Right cardiac atrium (tissue), 5 donors: Measurements from ENCODE around the gene POLR3C. TPM values are rescaled to one million over a fixed set of nuclear protein-coding genes. Genes with fewer than 3 reads are reported as not detected.
"Not testable (repeated sequence)": the region's sequence is repeated elsewhere in the genome, so short reads cannot be mapped to it uniquely, and the experiment has no call there.

ENCODE experiments used
- ATAC-seq, 2 donors: fragments of 200-7000 bp; cut with Tn5 transposase; one replicate each; pipeline versions ENCODE4 v1.8.0 to v1.9.1; 2020; ENCODE audit warnings: moderate library complexity in 2 of 2, mild to moderate bottlenecking in 1 of 2
- DNase-seq, 3 donors: peaks; one replicate each; pipeline ENCODE4 v3.0.0-alpha.2; 2020
- H3K27ac ChIP-seq: one replicate; pipeline ENCODE4 v1.5.1; 2013; ENCODE audit warnings: mild to moderate bottlenecking, low read length, control low read depth, moderate library complexity
- H3K27me3 ChIP-seq: one replicate; pipeline ENCODE4 v1.6.1; 2013; ENCODE audit not compliant: control insufficient read depth, insufficient read depth
- H3K4me1 ChIP-seq: one replicate; pipeline ENCODE4 v1.6.1; 2013; ENCODE audit warnings: low read length; ENCODE audit not compliant: control insufficient read depth, insufficient read depth
- H3K4me3 ChIP-seq: one replicate; pipeline ENCODE4 v1.5.1; 2013; ENCODE audit warnings: low read length, control low read depth
- H3K9me3 ChIP-seq: one replicate; pipeline ENCODE4 v1.6.1; 2013; ENCODE audit warnings: low read length; ENCODE audit not compliant: control insufficient read depth
- WGBS: extraction: QIAGEN DNeasy Blood & Tissue Kit; methylation state at CpG from one replicate; pipeline ENCODE4 v1.1.7; 2013; 5-methylcytosine and 5-hydroxymethylcytosine counted together
- intact Hi-C, 4 donors: fragments of 100-400 bp; cut with DNase I; formaldehyde crosslinking; loops; one replicate each; pipeline versions ENCODE4 v1.11.0 to v1.14.0; 2022 to 2023
- long read RNA-seq, 4 donors: library from polyadenylated mRNA; unstranded; transcript quantifications; one replicate each; pipeline ENCODE4 v2.0.0, GENCODE V29; 2020 to 2021
- polyA plus RNA-seq: library from polyadenylated mRNA; stranded (reverse); fragments of 200-250 nt; gene quantifications from one replicate; pipeline ENCODE4 v1.2.3, GENCODE V29; 2013
- total RNA-seq, 4 donors: library from RNA; stranded (reverse); fragmentation: NEBNext Ultra II Directional; extraction: Animal tissue kit (Norgen Biotek cat#: 25700); gene quantifications; one replicate each; pipeline ENCODE4 v1.2.1, GENCODE V29; 2021
- donor health status: healthy with polysubstance abuse.
- donor health status: DM: no; HTN: yes; CAD: no.
- donor health status: DM: no; HTN: no; CAD: no.
- donor health status: DM: no; HTN: yes; CAD: no; lungs with severe emphysema.
- donor health status: DM: yes; HTN: yes; CAD: no.

Gene POLR3C, protein sequence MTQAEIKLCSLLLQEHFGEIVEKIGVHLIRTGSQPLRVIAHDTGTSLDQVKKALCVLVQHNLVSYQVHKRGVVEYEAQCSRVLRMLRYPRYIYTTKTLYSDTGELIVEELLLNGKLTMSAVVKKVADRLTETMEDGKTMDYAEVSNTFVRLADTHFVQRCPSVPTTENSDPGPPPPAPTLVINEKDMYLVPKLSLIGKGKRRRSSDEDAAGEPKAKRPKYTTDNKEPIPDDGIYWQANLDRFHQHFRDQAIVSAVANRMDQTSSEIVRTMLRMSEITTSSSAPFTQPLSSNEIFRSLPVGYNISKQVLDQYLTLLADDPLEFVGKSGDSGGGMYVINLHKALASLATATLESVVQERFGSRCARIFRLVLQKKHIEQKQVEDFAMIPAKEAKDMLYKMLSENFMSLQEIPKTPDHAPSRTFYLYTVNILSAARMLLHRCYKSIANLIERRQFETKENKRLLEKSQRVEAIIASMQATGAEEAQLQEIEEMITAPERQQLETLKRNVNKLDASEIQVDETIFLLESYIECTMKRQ
- 10 to 100 TPM; 14.7 to 15.9 (median 14.8) TPM for total RNA-seq
- polyA plus RNA-seq, result 8.7 TPM
- long read RNA-seq, donor 1, transcript POLR3C-201 (15 exons, 1,851 nt), result major isoform, 20 of 30 reads
- long read RNA-seq, donor 1, partial matches to known transcripts, result 2 of 30 reads
- long read RNA-seq, donor 1, other reads (novel, unspliced or antisense), result 7 of 30 reads
- long read RNA-seq, donor 2, transcript POLR3C-201 (15 exons, 1,851 nt), result major isoform, 7 of 9 reads
- long read RNA-seq, donor 2, partial matches to known transcripts, result 0 of 9 reads
- long read RNA-seq, donor 2, other reads (novel, unspliced or antisense), result 2 of 9 reads
- long read RNA-seq, donor 3, transcript POLR3C-201 (15 exons, 1,851 nt), result major isoform, 70 of 109 reads
- long read RNA-seq, donor 3, partial matches to known transcripts, result 12 of 109 reads
- long read RNA-seq, donor 3, other reads (novel, unspliced or antisense), result 26 of 109 reads
- long read RNA-seq, donor 4, transcript POLR3C-201 (15 exons, 1,851 nt), result major isoform, 10 of 20 reads
- long read RNA-seq, donor 4, partial matches to known transcripts, result 1 of 20 reads
- long read RNA-seq, donor 4, other reads (novel, unspliced or antisense), result 9 of 20 reads

DNA sequence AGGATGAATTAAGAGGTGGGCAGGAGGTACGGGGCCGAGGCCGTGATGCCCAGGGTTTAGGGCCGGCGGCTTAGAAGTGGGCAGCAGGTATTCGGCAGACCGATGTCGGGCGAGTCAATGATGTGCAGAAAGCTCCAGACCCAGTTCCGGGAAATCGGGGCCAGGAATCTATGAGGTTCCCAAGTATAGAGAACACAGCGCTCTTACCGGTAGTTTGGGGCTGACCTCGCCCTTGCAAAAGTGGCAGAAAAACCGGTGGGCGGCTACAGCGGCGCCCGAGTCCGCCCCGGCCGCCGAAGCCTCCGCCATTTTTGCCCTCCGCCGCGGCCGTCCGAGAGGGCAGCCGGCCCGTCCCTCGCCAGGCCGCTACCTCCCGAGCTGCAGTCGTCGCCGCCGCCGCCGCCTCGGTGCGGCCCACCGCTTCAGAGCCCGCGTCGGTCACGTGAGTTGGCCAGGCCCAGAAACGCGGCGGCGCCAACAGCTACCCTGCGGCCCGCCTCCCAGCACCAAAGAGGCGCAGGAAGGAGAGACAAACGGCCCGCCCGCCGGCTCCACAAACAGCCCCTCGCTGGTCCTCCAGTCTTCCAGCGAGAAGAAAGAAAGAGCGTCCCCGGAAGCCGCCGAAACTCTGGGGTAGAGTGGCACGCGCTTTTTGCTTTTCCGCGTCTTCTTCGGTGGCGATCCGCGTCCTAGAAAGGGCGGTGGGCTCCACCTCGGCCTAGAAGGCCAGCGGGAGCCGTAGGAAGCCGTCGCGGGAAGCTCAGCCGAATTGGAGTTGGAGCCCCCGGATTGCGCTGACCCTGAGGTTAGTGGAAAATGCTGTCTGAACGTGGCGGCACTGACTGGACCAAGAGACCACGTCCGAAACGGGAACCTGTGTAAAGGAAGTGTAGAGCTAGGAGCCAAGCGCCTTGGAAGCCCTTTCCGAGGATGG, at the start of gene POLR3C, which contains the start of gene RNF115:
TSS of gene POLR3C (plus strand) at position 636 of the 934 bp plus-strand sequence. CDS start 1,577 bp downstream, outside the sequence.
TSS of gene RNF115 (minus strand) at position 531 of the 934 bp plus-strand sequence. CDS start at position 309, 222 bp downstream.
- DNase-seq (peak; percentile 94 to 97 (median 97)), ATAC-seq (peak; percentile 96 to 98)
- Histone ChIP-seq H3K27me3 (no peaks in the 10 kb centered on the region), H3K27ac (peak within 1 kb of the TSS; percentile 59), H3K9me3 (no peaks in the 10 kb centered on the region), H3K4me3 (peak within 1 kb of the TSS; percentile 76), H3K4me1 (peaks cover 3% of the 10 kb centered on the region)
- under 1% methylated on average over 89 of the region's 89 CpGs for WGBS
- intact Hi-C loops, result no loop called here

DNA sequence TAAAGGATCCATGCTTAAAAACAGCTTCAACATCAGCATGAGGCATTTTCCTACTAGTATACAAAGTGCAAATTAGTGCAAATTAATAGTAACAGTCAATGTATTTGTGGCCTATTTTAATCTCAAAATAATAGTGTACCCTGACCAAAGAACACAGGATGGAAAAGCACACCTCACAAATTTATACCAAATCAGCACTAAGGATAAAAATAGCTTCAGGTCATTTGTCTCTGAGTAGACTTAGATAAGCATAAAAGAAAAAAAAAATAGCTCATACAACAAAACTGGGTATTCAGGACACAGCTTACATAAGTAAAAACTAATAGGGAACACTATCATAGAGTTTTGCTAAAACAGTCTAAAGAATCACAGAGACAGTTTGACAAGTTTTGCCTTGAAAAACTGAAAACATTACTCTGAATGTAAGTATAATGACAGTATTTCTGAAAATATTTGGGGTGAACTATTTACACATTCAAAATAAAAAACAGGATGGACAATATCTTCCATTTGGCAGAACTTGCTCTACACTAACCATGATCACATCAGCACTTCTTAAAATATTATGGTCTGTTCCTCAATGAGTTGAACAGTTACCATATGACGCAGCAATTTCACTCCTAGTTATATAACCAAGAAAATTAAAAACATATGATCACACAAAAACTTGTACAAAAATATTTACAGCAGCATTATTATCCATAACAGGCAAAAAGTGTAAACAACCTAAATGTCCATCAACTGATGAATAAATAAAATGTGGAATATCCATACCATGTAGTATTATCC, 46.4 kb upstream of the POLR3C start:
- Histone ChIP-seq H3K4me3 (no peak overlapping the region), H3K4me1 (peaks cover 3% of the 10 kb centered on the region), H3K27ac (no peak overlapping the region), H3K27me3 (no peaks in the 10 kb centered on the region), H3K9me3 (no peaks in the 10 kb centered on the region)
- WGBS, result 53% methylated on average over 1 of the region's 1 CpG
- ATAC-seq, result peak in 1 of 2 donors; percentile 50
- intact Hi-C loops, result no loop called here
- DNase-seq, result no peak

DNA sequence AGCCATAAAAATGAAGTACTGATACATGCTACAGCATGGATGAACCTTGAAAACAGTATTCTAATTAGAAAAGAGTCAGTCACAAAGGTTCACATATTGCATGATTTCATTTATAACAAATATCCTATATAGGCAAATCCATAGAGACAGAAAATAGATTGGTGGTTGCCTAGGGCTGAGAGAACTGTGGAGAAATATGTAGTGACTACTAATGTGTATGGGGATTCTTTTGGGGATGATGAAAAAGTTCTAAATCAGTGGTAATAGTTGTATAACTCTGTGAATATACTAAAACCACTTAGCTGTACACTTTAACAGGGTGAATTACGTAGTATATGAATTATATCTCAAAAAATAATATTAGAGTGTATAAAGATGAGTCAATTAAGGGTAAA, 45.9 kb upstream of the POLR3C start:
- WGBS, result 97% methylated on average over 1 of the region's 1 CpG
- Histone ChIP-seq H3K27me3 (no peaks in the 10 kb centered on the region), H3K4me3 (no peak overlapping the region), H3K27ac (no peak overlapping the region), H3K4me1 (peaks cover 3% of the 10 kb centered on the region), H3K9me3 (no peaks in the 10 kb centered on the region)
- intact Hi-C loops, result no loop called here
- DNase-seq, result no peak
- no peak for ATAC-seq

DNA sequence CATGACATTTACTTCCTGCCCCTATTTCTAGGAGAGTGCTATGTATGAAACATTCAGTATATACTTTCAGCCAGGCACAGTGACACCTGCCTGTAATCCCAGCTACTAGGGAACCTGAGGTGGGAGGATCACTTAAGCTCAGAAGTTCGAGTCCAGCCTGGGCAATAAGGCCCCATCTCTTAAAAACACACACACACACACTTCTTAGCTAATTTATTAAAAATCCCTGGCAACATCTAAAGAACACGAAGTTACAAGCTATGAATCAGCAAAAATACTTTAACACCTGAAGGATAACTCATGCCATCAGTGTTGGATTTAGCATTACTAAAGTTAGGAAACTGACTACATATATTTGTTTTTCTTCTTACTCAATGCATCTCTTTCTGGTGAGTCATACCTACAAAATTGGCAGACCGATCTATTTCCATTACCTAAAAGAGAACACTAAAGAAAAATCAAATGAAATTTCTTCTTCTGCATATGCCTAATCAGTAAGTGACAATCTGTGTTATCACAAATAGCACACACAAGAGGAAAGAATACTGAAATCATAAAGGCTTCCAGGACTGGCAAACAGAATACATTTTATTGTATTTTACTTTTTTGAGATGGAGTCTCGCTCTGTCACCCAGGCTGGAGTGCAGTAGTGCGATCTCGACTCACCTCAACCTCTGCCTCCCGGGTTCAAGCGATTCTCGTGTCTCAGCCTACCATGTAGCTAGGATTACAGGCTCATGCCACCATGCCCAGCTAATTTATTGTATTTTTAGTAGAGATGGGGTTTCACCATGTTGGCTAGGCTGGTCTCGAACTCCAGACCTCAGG, 41.5 kb upstream of the POLR3C start:
- intact Hi-C loops, result no loop called here
- 65% methylated on average over 10 of the region's 10 CpGs for WGBS
- peak overlapping the region; percentile 68 for H3K27ac ChIP-seq
- ATAC-seq (peak; percentile 20 to 64), DNase-seq (no peak)
- no peaks in the 10 kb centered on the region for H3K27me3 ChIP-seq
- H3K4me1 ChIP-seq, result peaks cover 3% of the 10 kb centered on the region
- H3K9me3 ChIP-seq, result no peaks in the 10 kb centered on the region
- peak overlapping the region; percentile 62 for H3K4me3 ChIP-seq

DNA sequence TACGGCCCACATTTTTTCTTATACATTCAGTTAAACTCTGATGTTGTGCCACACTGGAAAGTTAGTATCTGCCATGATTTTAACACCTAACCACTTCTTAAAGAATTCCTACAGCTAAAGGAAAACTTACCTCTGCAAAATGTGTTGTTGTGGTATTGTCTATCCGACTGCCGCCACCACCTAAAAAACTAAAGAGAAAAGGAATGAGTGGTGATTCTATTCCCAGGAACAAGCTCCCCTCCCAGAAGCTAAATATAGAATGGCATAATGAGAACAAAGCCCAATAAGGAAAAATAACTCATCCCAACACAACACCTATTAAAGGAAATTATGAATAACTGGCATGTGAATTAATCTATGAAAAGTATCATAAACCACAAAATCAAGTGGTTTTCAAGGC, 39.6 kb upstream of the POLR3C start:
- H3K27ac ChIP-seq, result peak overlapping the region; percentile 52
- no peaks in the 10 kb centered on the region for H3K27me3 ChIP-seq
- H3K4me3 ChIP-seq, result peak overlapping the region; percentile 62
- no peaks in the 10 kb centered on the region for H3K9me3 ChIP-seq
- intact Hi-C loops, result no loop called here
- WGBS, result 59% methylated on average over 3 of the region's 3 CpGs
- H3K4me1 ChIP-seq, result peaks cover 3% of the 10 kb centered on the region
- ATAC-seq, result no peak
- no peak for DNase-seq

DNA sequence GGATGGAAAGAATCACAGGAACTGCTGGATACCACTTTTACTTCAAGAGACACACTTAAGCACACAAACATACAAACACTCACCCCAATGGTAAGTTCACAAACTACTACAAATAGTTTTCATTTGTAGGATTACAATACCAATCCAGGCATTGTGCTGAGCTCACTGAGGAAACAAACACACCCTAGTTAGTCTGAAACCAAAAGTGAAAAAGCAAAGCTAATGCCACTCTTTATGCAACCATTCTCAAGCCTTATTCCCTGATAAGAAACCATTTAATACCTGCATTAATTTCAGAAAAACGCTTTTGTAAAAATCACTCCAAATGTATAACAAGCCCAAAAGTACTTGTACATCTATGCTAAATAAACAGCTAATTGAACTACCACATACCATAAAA, 38.5 kb upstream of the POLR3C start:
- Histone ChIP-seq H3K4me3 (no peak overlapping the region), H3K27me3 (no peaks in the 10 kb centered on the region), H3K4me1 (peaks cover 3% of the 10 kb centered on the region), H3K27ac (no peak overlapping the region), H3K9me3 (no peaks in the 10 kb centered on the region)
- no peak for ATAC-seq
- no peak for DNase-seq
- 84% methylated on average over 1 of the region's 1 CpG for WGBS
- intact Hi-C loops, result no loop called here

DNA sequence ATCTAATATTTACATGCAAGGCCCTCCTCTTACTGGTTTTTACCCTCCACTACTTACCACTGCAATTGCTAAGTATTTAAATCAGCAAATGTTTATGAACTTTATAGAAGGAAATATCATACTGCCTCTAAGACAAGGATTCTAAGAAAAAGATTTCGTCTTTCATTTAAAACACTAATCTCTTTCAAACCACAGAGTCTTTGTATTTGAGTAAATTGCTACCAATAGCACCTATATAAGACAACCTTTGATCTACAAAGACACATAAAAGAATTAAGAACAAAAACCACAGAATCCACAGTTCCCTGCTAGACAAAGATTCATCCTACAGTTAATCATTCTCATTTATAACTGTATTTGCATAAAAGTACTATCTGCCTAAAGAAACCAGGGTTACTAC, 37.7 kb upstream of the POLR3C start:
- peaks cover 3% of the 10 kb centered on the region for H3K4me1 ChIP-seq
- WGBS, result 59% methylated on average over 1 of the region's 1 CpG
- no peaks in the 10 kb centered on the region for H3K9me3 ChIP-seq
- no peak for ATAC-seq
- H3K27ac ChIP-seq, result no peak overlapping the region
- no peak for DNase-seq
- H3K27me3 ChIP-seq, result no peaks in the 10 kb centered on the region
- intact Hi-C loops, result no loop called here
- H3K4me3 ChIP-seq, result no peak overlapping the region

DNA sequence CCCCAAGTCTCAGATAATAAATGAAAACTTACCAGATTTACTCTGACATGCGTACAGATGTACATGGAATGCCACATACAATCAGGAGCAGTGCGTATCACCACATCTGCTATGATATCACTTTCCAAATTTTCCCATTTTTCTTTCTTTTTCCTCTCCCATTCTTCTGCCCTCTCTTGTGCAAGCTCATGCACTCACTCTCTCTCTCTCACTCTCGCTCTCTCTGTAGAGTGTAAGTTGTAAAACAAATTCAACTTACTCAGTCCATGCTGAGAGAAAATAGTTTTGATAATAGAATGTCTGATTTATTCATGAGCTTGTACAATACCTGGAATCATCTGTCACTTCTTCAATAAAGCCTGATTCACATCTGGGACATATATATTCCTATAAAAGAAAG, 35.4 kb upstream of the POLR3C start:
- Histone ChIP-seq H3K27me3 (no peaks in the 10 kb centered on the region), H3K4me1 (no peaks in the 10 kb centered on the region), H3K9me3 (no peaks in the 10 kb centered on the region), H3K4me3 (no peak overlapping the region), H3K27ac (no peak overlapping the region)
- 99% methylated on average over 3 of the region's 3 CpGs for WGBS
- intact Hi-C loops, result no loop called here
- no peak for ATAC-seq
- no peak for DNase-seq

DNA sequence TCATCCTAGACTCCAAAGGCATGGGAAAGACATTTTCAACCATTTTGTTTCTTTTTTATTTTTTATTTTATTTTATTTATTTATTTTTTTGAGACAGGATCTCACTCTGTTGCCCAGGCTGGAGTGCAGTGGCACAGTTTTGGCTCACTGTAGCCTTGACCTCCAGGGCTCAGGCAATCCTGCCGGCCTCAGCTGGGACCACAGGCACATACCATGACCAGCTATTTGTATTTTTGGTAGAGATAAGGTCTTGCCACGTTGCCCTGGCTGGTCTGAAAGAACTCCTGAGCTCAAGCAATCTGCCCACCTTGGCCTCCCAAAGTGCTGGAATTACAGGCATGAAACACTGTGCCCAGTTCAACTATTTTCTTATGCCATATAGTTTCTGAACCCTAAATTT, 32.1 kb upstream of the POLR3C start:
- 58% methylated on average over 2 of the region's 2 CpGs for WGBS
- intact Hi-C loops, H3K9me3 ChIP-seq, ATAC-seq, H3K4me1 ChIP-seq, H3K4me3 ChIP-seq, H3K27ac ChIP-seq, H3K27me3 ChIP-seq, DNase-seq: not testable (repeated sequence)
